GM18499 (cell line): ENCODE results near the gene NT5C.

Source experiments
- ATAC-seq: cut with Tn5 transposase; IDR thresholded peaks from one replicate; pipeline ENCODE4 v1.9.1; 2021; ENCODE audit warnings: moderate number of reproducible peaks; ENCODE audit not compliant: insufficient read depth, unreplicated experiment

The NT5C gene

GRCh38 chr17:75097865-75098264 lies 33.7 kb downstream of the NT5C start:
- ATAC-seq, result no peak

- no peak for ATAC-seq
Measured at GRCh38 chr17:75096082-75096625, 35.4 kb downstream of the NT5C start.

- no peak for ATAC-seq
Measured at GRCh38 chr17:75094871-75095399, 36.6 kb downstream of the NT5C start.

GRCh38 chr17:75093548-75094158 lies 37.9 kb downstream of the NT5C start:
- no peak for ATAC-seq

GRCh38 chr17:75091855-75092327 lies 39.7 kb downstream of the NT5C start:
- ATAC-seq, result no peak

- no peak for ATAC-seq
Measured at GRCh38 chr17:75090871-75091854, 40.4 kb downstream of the NT5C start.

GRCh38 chr17:75088465-75089417 lies 42.8 kb downstream of the NT5C start:
- ATAC-seq, result no peak

- no peak for ATAC-seq
Measured at GRCh38 chr17:75087558-75088453, 43.7 kb downstream of the NT5C start, which contains the start of gene SLC16A5. SLC16A5 (plus strand) TSS chr17:75087954; CDS start chr17:75093637, 5,683 bp downstream.

- ATAC-seq, result no peak
Measured at GRCh38 chr17:75087182-75087557, 44.4 kb downstream of the NT5C start.

- no peak for ATAC-seq
Measured at GRCh38 chr17:75086496-75087181, 44.9 kb downstream of the NT5C start.

GRCh38 chr17:75084039-75084660 lies 47.4 kb downstream of the NT5C start:
- no peak for ATAC-seq

- ATAC-seq, result no peak
Measured at GRCh38 chr17:75082683-75083082, 48.9 kb downstream of the NT5C start.

GRCh38 chr17:75081611-75082540 lies 49.7 kb downstream of the NT5C start:
- ATAC-seq, result no peak
